NCI-H1105 treated with DMSO at 0.1 percent for 48 hours (cell line): Measurements from ENCODE around the gene ANKRD23.
A peak's percentile ranks its signal among the peaks of the same experiment; 100 is the strongest.
"Not testable (repeated sequence)": the region's sequence is repeated elsewhere in the genome, so short reads cannot be mapped to it uniquely, and the experiment has no call there.

Experiments used
- DNase-seq: peaks from one replicate; lab custom pipeline; 2025; lab: John Stamatoyannopoulos, UW

ANKRD23 gene

GRCh38 chr2:96816127-96816835 lies 27.5 kb downstream of the ANKRD23 start, which contains the start of gene CNNM3:
Gene CNNM3, plus strand, starts transcription at chr2:96816268. Its CDS starts 10 bp downstream, at chr2:96816278.
- DNase-seq: peak; percentile 82

- peak; percentile 59 for DNase-seq
Observed at GRCh38 chr2:96815326-96816126, 28.3 kb downstream of the ANKRD23 start.

GRCh38 chr2:96813656-96814055 lies 30.2 kb downstream of the ANKRD23 start:
- DNase-seq: no peak

GRCh38 chr2:96811917-96812316 lies 31.9 kb downstream of the ANKRD23 start:
- DNase-seq: no peak

DNA sequence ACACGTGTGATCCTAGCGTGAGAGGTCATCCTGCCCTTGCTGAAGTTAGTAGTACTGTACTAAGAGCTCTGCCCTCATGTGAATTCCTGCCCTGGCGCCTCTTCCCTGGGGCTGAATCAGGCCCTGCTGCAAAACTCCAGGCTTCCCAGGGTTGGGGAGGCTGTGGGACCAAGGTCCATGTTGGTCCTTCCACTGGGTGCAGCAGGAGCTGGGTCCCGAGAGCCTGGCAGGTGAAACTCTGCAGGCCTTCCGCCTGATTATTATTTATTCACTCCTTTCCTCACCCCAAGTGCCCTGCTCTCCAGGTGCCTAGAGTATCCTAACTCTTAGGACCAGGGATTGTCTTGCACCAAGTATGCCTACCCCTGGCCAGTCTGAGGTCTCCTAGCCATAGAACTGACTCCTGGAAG lies 33.0 kb downstream of the ANKRD23 start:
- no peak for DNase-seq

DNA sequence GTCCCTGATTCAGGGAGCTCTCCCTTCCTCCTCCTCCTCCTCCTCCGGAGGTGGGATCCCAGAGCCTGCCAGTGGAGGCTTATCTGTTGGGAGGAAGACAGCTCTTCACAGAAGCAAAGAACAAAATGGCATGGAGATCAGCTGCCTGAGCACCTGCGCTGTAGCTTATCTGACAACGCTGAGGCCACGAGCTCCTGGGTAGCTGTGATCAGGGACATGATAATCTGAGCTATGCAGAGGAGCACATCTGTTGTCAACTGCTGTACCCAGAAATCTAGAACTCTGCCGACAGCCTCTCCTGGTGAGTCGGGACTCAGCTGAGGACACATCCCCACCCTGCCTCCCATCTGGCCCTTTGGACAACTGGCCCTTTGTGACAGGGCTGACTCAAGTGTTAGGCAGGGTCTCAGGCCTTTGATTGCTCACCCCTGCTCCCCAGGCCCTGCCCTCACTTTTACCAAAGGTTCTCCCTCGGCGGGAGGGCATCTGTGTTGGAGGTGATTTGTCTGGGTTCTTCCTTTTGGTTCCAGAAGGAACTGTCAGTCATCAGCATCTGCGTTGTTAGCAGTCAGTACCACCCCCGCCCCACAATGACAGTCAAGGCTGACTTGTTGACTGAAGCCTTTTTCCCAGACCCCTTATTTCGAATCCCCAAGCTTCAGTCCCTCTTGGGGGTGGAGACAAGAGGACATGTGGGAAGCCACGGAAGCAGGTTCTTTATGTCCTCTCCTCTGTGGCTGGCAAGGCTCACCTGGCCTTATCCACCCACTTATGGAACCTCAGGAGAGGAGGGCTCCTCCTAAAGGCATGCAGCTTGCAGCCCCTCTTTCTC lies 33.7 kb downstream of the ANKRD23 start:
- no peak for DNase-seq

DNA sequence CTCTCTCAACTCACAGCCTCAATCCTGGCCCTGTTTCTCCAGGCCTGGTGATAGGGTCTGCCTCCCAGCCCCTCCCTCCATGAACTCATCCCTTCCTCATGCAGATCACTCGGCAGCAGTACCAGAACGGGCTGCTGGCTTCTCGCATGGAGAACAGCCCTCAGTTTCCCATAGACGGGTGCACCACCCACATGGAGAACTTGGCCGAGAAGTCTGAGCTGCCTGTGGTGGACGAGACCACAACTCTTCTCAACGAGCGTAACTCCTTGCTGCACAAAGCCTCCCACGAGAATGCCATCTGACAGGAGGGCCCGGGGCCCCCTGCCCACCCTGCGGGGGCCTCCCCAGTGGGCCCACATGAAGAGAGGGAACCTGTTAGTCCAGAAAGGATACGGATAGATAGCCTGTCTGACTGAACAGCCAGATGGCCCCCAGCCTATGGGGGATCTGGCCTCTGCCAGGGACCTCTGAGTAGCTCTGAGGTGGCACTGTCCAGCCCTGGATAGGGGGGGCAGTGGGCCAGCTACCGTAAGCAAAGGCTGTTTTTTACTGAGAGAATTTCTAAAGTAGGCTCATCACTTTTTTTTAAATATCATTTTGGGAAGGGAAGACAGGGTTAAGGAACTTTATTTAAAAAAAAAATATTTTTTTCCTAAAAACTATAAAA lies 34.5 kb downstream of the ANKRD23 start:
- DNase-seq: no peak

GRCh38 chr2:96808176-96808837 lies 35.5 kb downstream of the ANKRD23 start:
- DNase-seq: no peak

- no peak for DNase-seq
Observed at GRCh38 chr2:96807127-96807471, 36.7 kb downstream of the ANKRD23 start.

DNA sequence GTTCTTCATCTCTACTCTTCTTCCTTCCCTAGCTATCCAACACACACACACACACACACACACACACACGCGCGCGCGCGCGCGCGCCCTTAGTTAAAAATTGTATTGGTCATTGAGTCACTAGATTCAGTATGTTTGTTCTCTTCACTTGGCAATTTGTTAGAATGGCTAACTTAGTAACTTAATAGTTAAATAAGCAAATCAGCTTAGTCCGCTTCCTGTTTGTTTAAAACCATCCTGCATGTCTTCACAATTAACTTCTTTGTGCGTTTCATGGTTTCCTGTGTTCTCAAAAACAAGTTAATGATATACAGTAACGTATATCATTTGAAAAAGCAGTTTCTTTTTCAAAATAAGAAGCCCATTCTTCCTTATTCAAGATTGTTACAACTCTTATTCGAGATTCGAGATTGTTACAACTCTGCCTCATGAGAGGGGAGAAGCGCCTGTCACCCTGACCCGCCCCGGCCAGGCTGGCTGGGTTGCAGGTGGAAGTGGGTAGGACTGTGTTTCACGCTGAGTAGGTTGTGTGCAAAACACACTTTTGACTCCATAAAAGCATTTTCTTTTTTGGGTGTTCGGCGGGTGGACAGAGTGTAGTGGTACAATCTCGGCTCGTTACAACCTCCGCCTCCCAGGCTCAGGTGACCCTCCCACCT lies 37.2 kb downstream of the ANKRD23 start:
- DNase-seq: no peak

GRCh38 chr2:96805946-96806345 lies 37.9 kb downstream of the ANKRD23 start:
- DNase-seq: not testable (repeated sequence)

DNA sequence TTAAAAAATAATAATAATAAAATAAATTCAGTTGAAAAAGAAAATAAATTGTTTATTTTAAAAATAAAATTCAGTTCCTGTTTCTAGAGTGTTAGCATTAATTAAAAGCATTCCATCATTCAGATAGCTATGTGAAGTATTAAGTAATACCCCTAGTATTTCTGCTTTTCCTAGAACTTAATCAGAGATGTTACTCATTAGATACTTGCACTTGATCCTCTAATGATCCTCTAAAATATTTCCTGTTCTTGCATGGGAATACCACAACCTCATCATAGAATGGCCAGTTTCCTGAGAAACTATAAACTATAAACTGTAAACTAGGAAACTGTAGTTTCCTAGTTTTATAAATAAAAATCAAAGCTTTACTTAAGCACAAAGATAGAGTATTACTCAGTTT lies 38.8 kb downstream of the ANKRD23 start:
- no peak for DNase-seq

GRCh38 chr2:96802721-96803120 lies 41.1 kb downstream of the ANKRD23 start:
- DNase-seq: no peak

GRCh38 chr2:96801786-96802595 lies 41.8 kb downstream of the ANKRD23 start:
- DNase-seq: no peak

DNA sequence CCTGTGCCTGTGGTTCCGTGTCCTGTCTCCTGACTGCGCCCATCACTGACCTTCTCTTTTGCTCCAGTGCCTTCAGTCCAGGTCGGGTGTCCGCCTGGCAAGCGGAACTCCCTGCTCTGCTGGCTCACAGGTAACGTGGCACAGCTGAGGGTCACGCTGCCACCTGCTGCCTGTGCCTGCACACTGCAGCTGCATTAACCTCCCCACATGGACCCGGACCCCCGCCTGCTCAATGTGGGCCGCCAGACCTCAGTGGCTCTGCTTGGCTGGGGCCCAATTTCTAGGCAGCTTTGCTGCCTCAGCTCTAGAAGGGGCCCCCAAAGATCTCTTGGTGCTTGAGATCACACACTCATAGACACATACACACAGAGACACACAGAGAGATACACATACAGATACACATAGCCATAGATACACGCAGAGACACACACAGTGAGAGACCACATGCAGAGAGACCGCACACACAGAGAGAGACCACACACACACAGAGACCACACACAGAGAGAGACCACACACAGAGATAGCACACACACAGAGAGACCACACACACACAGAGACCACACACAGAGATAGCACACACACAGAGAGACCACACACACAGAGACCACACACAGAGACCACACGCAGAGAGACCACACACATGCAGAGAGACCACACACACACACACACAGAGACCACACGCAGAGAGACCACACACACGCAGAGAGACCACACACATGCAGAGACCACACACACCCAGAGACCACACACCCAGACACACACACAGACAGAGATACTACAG lies 42.6 kb downstream of the ANKRD23 start:
- peak; percentile 49 for DNase-seq

DNA sequence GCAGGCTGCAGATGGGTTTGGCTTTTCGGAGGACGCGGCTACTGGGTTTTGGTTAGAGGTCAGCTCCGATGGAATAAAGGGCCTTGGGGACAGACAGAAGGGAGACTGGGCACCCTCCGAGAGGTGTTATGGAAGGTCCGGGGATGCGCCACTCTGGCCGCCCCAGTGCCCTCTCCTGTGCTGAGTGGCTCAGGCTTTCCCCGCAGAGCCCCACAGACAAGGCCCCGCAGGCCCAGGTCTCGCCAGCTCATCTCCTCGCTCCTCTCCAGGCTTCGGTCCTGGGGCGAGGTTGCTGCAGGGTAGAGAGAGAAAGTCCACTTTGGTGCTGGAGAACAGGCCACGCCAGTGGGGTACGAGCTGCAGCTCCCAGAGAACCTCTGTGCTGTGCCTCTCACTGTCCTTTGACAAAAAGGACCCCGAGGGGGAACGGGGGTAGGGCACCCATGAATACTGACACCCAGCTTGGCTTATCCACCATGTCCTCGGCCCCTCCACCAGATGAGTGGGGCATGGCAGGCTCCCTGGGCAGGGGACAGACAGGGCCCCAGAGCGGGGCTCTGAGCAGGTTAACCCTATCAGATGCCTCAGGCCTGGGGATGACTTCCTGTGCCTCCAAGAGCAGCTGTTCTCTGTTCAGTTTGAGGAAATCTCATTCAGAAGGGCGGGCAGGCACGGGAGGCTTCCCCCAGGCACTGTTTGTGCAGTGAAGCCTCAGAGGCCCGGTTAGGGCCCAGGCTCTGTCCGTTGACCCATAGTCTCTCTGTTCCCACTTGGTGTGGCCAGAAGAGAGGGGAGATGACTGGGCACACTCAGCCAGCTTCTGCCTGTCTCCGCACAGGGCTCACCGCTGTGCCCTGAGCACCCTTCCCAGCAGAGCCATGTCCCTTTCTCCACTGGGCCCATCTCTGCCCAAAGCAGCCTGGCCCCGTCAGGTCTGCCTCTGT lies 43.5 kb downstream of the ANKRD23 start:
- DNase-seq: no peak

DNA sequence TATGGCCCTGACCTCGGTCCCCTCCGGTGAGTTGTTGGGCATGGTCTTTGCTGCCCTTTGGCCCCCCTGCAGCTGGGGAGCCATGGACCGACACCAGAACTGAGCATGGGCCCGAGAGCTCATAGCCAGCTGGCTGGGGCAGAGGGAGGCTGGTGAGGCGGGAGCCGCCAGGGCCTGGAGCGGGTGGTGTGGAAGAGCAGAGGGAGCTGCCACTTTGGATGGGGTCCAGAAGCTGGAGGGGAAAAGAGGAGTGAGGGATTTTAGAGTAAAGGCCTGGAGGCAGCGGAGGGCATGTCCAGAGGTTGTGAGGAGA lies 44.2 kb downstream of the ANKRD23 start:
- no peak for DNase-seq
